ENCODE data around the gene TMEM8B.
"Not testable (repeated sequence)": the region's sequence is repeated elsewhere in the genome, so short reads cannot be mapped to it uniquely, and the experiment has no call there.

Gene TMEM8B

DNA sequence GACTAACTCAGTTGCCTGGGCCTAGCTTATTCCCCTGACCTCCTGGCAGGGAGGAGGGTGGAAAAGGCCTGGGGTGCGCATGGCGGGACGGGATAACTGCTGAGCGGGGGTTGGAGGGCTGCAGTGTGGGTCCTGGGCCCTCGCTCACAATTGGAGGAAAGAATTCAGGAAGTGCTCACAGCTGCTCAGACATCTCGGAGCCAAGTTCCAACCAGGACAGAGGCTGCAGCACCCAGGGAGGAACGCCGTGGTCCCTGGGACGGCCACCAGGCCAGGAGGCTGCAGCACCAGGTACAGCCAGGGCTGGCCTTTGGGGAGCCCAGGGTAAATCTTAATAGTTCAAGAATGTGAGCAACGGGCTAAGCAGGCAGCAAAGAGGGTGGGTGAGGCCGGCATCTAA lies 80.2 kb downstream of the TMEM8B start, which contains the start of gene SPAAR:
TSS of gene SPAAR (plus strand) at position 217 of the 400 bp plus-strand sequence. CDS start 974 bp downstream, outside the sequence.
- DNase-seq = no peak

GRCh38 chr9:35909687-35910612 lies 80.9 kb downstream of the TMEM8B start:
- no peak for DNase-seq

- DNase-seq = no peak
Observed at GRCh38 chr9:35910613-35911359, 81.8 kb downstream of the TMEM8B start.

- no peak for DNase-seq
Observed at GRCh38 chr9:35911690-35912089, 82.7 kb downstream of the TMEM8B start.

GRCh38 chr9:35912791-35913400 lies 83.9 kb downstream of the TMEM8B start:
- DNase-seq = no peak

DNA sequence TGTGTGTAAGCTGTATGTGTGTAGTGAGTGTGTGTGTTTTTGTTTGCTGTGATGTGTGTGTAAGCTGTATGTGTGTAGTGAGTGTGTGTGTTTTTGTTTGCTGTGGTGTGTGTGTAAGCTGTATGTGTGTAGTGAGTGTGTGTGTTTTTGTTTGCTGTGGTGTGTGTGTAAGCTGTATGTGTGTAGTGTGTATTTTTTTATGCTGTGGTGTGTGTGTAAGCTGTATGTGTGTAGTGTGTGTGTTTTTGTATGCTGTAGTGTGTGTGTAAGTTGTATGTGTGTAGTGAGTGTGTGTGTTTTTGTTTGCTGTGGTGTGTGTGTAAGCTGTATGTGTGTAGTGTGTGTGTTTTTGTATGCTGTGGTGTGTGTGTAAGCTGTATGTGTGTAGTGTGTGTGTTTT lies 84.4 kb downstream of the TMEM8B start:
- not testable (repeated sequence) for DNase-seq

DNA sequence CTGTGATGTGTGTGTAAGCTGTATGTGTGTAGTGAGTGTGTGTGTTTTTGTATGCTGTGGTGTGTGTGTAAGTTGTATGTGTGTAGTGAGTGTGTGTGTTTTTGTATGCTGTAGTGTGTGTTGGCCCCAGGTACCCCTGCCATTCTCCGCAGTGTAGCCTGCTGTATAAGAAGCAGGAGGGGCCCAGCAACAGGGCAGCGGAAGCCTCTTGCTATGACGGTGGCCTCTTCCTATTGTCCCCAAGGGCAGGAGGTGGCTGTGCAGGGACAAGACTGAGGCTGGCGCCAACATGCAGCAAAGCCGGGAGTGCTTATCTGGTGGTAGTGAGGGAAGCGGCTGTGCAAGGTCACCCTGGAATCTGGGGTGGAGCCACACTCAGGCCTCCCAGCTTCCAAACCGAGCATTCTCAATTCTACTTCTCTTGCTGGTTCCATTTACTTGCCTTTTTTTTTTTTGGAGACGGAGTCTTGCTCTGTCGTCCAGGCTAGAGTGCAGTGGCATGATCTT lies 85.3 kb downstream of the TMEM8B start:
- no peak for DNase-seq
